Ovary (tissue), 3 donors: ENCODE results near the gene STX3.

Experiments used
- POLR2A ChIP-seq: fragments of 450-650 bp; IDR thresholded peaks from one replicate; pipeline ENCODE4 v1.6.1; 2017; ENCODE audit warnings: antibody characterized with exemption, mild to moderate bottlenecking, moderate library complexity
- TF ChIP-seq, protein P1 (sequence below), 3 donors: fragments of 450-650 bp in 2 of 3; fragments of 200-600 bp in 1 of 3; IDR thresholded peaks; one replicate each; pipeline versions ENCODE4 v1.5.1 to v1.8.0; 2016 to 2022; ENCODE audit warnings: antibody characterized with exemption in 3 of 3, mild to moderate bottlenecking in 1 of 3
- donor health status: DM: no; HTN: no; CAD: no.

DNA sequence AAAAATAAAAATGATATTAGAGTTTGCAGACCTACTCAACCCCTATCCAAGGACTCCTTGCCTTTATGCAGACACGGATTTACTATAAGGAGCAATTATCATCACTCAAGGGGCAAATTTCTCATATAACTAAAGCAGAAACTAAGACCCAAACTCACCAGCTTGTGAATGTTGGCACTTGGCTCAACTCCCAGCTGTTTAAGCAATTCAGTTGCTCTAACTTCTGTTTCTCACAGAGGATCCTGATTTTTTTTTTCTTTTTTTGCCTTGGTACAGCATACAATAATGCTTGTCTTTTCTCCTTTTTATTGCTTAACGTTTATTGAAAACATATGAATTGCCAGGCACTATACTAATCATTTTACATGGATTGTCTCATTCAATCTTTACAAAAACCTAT, 99.7 kb downstream of the STX3 start:
- TF ChIP-seq, protein P1, sequence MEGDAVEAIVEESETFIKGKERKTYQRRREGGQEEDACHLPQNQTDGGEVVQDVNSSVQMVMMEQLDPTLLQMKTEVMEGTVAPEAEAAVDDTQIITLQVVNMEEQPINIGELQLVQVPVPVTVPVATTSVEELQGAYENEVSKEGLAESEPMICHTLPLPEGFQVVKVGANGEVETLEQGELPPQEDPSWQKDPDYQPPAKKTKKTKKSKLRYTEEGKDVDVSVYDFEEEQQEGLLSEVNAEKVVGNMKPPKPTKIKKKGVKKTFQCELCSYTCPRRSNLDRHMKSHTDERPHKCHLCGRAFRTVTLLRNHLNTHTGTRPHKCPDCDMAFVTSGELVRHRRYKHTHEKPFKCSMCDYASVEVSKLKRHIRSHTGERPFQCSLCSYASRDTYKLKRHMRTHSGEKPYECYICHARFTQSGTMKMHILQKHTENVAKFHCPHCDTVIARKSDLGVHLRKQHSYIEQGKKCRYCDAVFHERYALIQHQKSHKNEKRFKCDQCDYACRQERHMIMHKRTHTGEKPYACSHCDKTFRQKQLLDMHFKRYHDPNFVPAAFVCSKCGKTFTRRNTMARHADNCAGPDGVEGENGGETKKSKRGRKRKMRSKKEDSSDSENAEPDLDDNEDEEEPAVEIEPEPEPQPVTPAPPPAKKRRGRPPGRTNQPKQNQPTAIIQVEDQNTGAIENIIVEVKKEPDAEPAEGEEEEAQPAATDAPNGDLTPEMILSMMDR (IDR thresholded peaks at IDR 0.05), result no peak
- no peak for TF ChIP-seq POLR2A
